ENCODE measurements around the gene EXOC3L4. TPM values are rescaled to one million over a fixed set of nuclear protein-coding genes. Genes with fewer than 3 reads are reported as not detected.

Gene EXOC3L4
- total RNA-seq, 1 donor from 2014 or later = not detected

GRCh38 chr14:103057028-103057371, 37.5 kb upstream of the EXOC3L4 start:
- H3K27ac ChIP-seq = peak overlapping the region; percentile 23
- no peaks in the 10 kb centered on the region for H3K9me3 Mint-ChIP-seq
- peaks cover 1% of the 10 kb centered on the region for H3K36me3 Mint-ChIP-seq
- H2AFZ ChIP-seq (replicated peaks) = no peak overlapping the region
- H3K4me3 Mint-ChIP-seq = peak overlapping the region; percentile 93
- H4K20me1 ChIP-seq (ENCODE audit: low read depth) = peaks cover 55% of the 10 kb centered on the region
- TF ChIP-seq EZH2phosphoT487 (IDR thresholded peaks at IDR 0.05) = no peak
- TF ChIP-seq EZH2 (IDR thresholded peaks at IDR 0.05) = no peak
- TF ChIP-seq CTCF (IDR thresholded peaks at IDR 0.05) = no peak
- H3F3A ChIP-seq (ENCODE audit: low read depth) = peaks cover 12% of the 10 kb centered on the region
- H3K27me3 Mint-ChIP-seq (ENCODE audit: insufficient read depth, low read depth) = peaks cover 9% of the 10 kb centered on the region
- peaks cover 11% of the 10 kb centered on the region for H3K4me1 ChIP-seq
- peaks cover 55% of the 10 kb centered on the region for H3K79me2 ChIP-seq (ENCODE audit: low read depth)
- peak overlapping the region; percentile 86 for H3K4me2 ChIP-seq
- no peak overlapping the region for H3K27ac Mint-ChIP-seq
- peak overlapping the region; percentile 98 for H3K4me3 ChIP-seq
- H3K27me3 ChIP-seq = no peaks in the 10 kb centered on the region
- H3K9me3 ChIP-seq (ENCODE audit: low read depth) = no peaks in the 10 kb centered on the region
- H3K36me3 ChIP-seq = no peaks in the 10 kb centered on the region
- no peak for DNase-seq (ENCODE audit: low spot score)
- H3K4me1 Mint-ChIP-seq = peaks cover 30% of the 10 kb centered on the region
- H3K9ac ChIP-seq = peak overlapping the region; percentile 69

- peak; percentile 98 for DNase-seq (ENCODE audit: low spot score)
- Mint-ChIP-seq H3K36me3 (peaks cover 1% of the 10 kb centered on the region), H3K4me3 (peak within 1 kb of the TSS; percentile 93), H3K27ac (peak within 1 kb of the TSS; percentile 66), H3K4me1 (peaks cover 30% of the 10 kb centered on the region), H3K9me3 (no peaks in the 10 kb centered on the region), H3K27me3 (ENCODE audit: insufficient read depth, low read depth) (peaks cover 9% of the 10 kb centered on the region)
- H3K9ac ChIP-seq = peak within 1 kb of the TSS; percentile 69
- H3K27ac ChIP-seq = peak within 1 kb of the TSS; percentile 23
- peaks cover 11% of the 10 kb centered on the region for H3K4me1 ChIP-seq
- peak within 1 kb of the TSS; percentile 93 for H3K4me2 ChIP-seq
- peaks cover 12% of the 10 kb centered on the region for H3F3A ChIP-seq (ENCODE audit: low read depth)
- peaks cover 49% of the 10 kb centered on the region for H3K79me2 ChIP-seq (ENCODE audit: low read depth)
- peaks cover 49% of the 10 kb centered on the region for H4K20me1 ChIP-seq (ENCODE audit: low read depth)
- H3K36me3 ChIP-seq = no peaks in the 10 kb centered on the region
- no peaks in the 10 kb centered on the region for H3K27me3 ChIP-seq
- peak within 1 kb of the TSS; percentile 98 for H3K4me3 ChIP-seq
- peak within 1 kb of the TSS; percentile 57 for H2AFZ ChIP-seq (replicated peaks)
- TF ChIP-seq EZH2 (IDR thresholded peaks at IDR 0.05) (no peak), EZH2phosphoT487 (IDR thresholded peaks at IDR 0.05) (no peak), CTCF (IDR thresholded peaks at IDR 0.05) (no peak)
- H3K9me3 ChIP-seq (ENCODE audit: low read depth) = no peaks in the 10 kb centered on the region
Measured at GRCh38 chr14:103057372-103058163, 37.0 kb upstream of the EXOC3L4 start, which contains the start of gene CDC42BPB. CDC42BPB (minus strand) TSS chr14:103057549; CDS start chr14:103057173, 376 bp downstream.

- peaks cover 12% of the 10 kb centered on the region for H3F3A ChIP-seq (ENCODE audit: low read depth)
- Mint-ChIP-seq H3K4me3 (peak overlapping the region; percentile 91), H3K36me3 (peaks cover 1% of the 10 kb centered on the region), H3K9me3 (no peaks in the 10 kb centered on the region), H3K27ac (peak overlapping the region; percentile 66), H3K27me3 (ENCODE audit: insufficient read depth, low read depth) (peaks cover 9% of the 10 kb centered on the region), H3K4me1 (peaks cover 30% of the 10 kb centered on the region)
- peak overlapping the region; percentile 93 for H3K4me2 ChIP-seq
- no peak overlapping the region for H3K27ac ChIP-seq
- H4K20me1 ChIP-seq (ENCODE audit: low read depth) = peaks cover 42% of the 10 kb centered on the region
- no peak for DNase-seq (ENCODE audit: low spot score)
- H2AFZ ChIP-seq (replicated peaks) = peak overlapping the region; percentile 57
- H3K9ac ChIP-seq = peak overlapping the region; percentile 36
- H3K27me3 ChIP-seq = no peaks in the 10 kb centered on the region
- peak overlapping the region; percentile 63 for H3K4me3 ChIP-seq
- TF ChIP-seq EZH2 (IDR thresholded peaks at IDR 0.05) (no peak), EZH2phosphoT487 (IDR thresholded peaks at IDR 0.05) (no peak), CTCF (IDR thresholded peaks at IDR 0.05) (no peak)
- H3K9me3 ChIP-seq (ENCODE audit: low read depth) = no peaks in the 10 kb centered on the region
- H3K36me3 ChIP-seq = no peaks in the 10 kb centered on the region
- H3K79me2 ChIP-seq (ENCODE audit: low read depth) = peaks cover 41% of the 10 kb centered on the region
- H3K4me1 ChIP-seq = peaks cover 11% of the 10 kb centered on the region
Measured at GRCh38 chr14:103058164-103059055, 36.1 kb upstream of the EXOC3L4 start.
